HepG2 (cell line): Measurements from ENCODE around the gene DCHS2. TPM values are rescaled to one million over a fixed set of nuclear protein-coding genes. Genes with fewer than 3 reads are reported as not detected.

ENCODE experiments used
- ATAC-seq: fragments of 200-7000 bp; cut with Tn5 transposase; 3 replicates; pipeline ENCODE4 v1.9.1; 2020; ENCODE audit warnings: mild to moderate bottlenecking, moderate library complexity
- BruUV-seq: library from RNA; stranded (reverse); fragments of 400-500 nt; replicated peaks from 2 replicates; lab custom pipeline; 2021; lab: Mats Ljungman, UMichigan
- CTCF ChIA-PET: fragments of 300-600 bp; formaldehyde crosslinking; extraction: SDS; loops from one replicate; lab custom pipeline; 2021; ENCODE audit warnings: low total read pairs, inconsistent platforms, low intra/inter-chr PET ratio; lab: Yijun Ruan, JAX
- POLR2A ChIA-PET: fragments of 350-600 bp; sonication (Branson Sonifier 250); formaldehyde crosslinking; loops from one replicate; lab custom pipeline; 2020; ENCODE audit warnings: antibody characterized with exemption, inconsistent platforms; lab: Yijun Ruan, JAX
- DNase-seq: peaks from one replicate; pipeline ENCODE4 v3.0.0-alpha.2; 2015; ENCODE audit warnings: low spot score
- FAIRE-seq: peaks from 3 replicates; lab custom pipeline; 2011; peaks lifted over from hg19 to GRCh38; lab: Jason Lieb, UNC
- H2AFZ ChIP-seq: one replicate; pipeline ENCODE4 v1.6.1; 2011; ENCODE audit warnings: low read length, inconsistent platforms
- H3K27ac ChIP-seq: fragments of 300-600 bp; 3 replicates; pipeline ENCODE4 v1.8.0; 2011; ENCODE audit warnings: mixed run types, mild to moderate bottlenecking, mixed read lengths, low read length, inconsistent platforms; ENCODE audit not compliant: insufficient read depth; ENCODE audit errors: extremely low read length
- H3K27me3 ChIP-seq, 2 experiments: fragments of 200-600 bp in 1 of 2; 2 replicates in 1 of 2; 3 replicates in 1 of 2; pipeline versions ENCODE4 v1.6.0 to v1.8.0; 2011; ENCODE audit warnings: low read length in 2 of 2, mild to moderate bottlenecking in 2 of 2, moderate library complexity in 2 of 2, inconsistent platforms in 1 of 2; ENCODE audit not compliant: insufficient read depth in 2 of 2, control insufficient read depth in 1 of 2
- H3K36me3 ChIP-seq, 2 experiments: fragments of 200-600 bp in 1 of 2; replicated peaks in 1 of 2; 2 replicates in 1 of 2; 3 replicates in 1 of 2; pipeline versions ENCODE4 v1.5.1 to v1.8.0; 2011; ENCODE audit warnings: low read length in 2 of 2, inconsistent platforms in 1 of 2; ENCODE audit not compliant: insufficient read depth in 2 of 2, control insufficient read depth in 1 of 2
- H3K4me1 ChIP-seq: 2 replicates; pipeline ENCODE4 v1.5.1; 2012; ENCODE audit warnings: low read length, inconsistent platforms; ENCODE audit not compliant: insufficient read depth
- H3K4me2 ChIP-seq: 2 replicates; pipeline ENCODE4 v1.6.0; 2011; ENCODE audit warnings: low read depth, low read length, inconsistent platforms
- H3K4me3 ChIP-seq, 3 experiments: fragments of 200-600 bp in 1 of 3; sonication (generic), shearing (Covaris generic) in 1 of 3; replicated peaks in 1 of 3; 2 replicates each; pipeline ENCODE4 v1.5.1; 2011 to 2016; ENCODE audit warnings: low read length in 3 of 3, inconsistent platforms in 2 of 3, low read depth in 2 of 3, mild to moderate bottlenecking in 2 of 3, control low read depth in 1 of 3, mixed read lengths in 1 of 3; ENCODE audit not compliant: insufficient read depth in 1 of 3
- H3K79me2 ChIP-seq: one replicate; pipeline ENCODE4 v1.6.1; 2011; ENCODE audit warnings: low read length, inconsistent platforms; ENCODE audit not compliant: insufficient read depth
- H3K9ac ChIP-seq: 2 replicates; pipeline ENCODE4 v1.6.0; 2011; ENCODE audit warnings: mild to moderate bottlenecking, low read depth, low read length, inconsistent platforms; ENCODE audit not compliant: insufficient read depth
- H3K9me3 ChIP-seq: 2 replicates; pipeline ENCODE4 v1.5.1; 2012; ENCODE audit warnings: mild to moderate bottlenecking, low read length
- H4K20me1 ChIP-seq: 2 replicates; pipeline ENCODE4 v1.6.0; 2011; ENCODE audit warnings: inconsistent platforms, mild to moderate bottlenecking, low read length, moderate library complexity; ENCODE audit not compliant: insufficient read depth
- HNF1B ChIP-seq: sonication (generic); formaldehyde crosslinking; IDR thresholded peaks from 2 replicates; pipeline ENCODE4 v1.5.1; 2020; ENCODE audit warnings: mild to moderate bottlenecking, moderate library complexity, missing genetic modification reagents
- LCORL ChIP-seq, 2 experiments: fragments of 450-650 bp in 1 of 2; sonication (generic) in 1 of 2; formaldehyde crosslinking in 1 of 2; IDR thresholded peaks; 2 replicates each; pipeline versions ENCODE4 v1.5.0 to v1.6.1; 2017 to 2020; ENCODE audit warnings: antibody characterized with exemption in 1 of 2, missing genetic modification reagents in 1 of 2
- ZNF382 ChIP-seq: sonication (generic); formaldehyde crosslinking; IDR thresholded peaks from 2 replicates; pipeline ENCODE4 v1.5.0; 2020; ENCODE audit warnings: missing genetic modification reagents, mild to moderate bottlenecking, borderline replicate concordance
- ZNF556 ChIP-seq: sonication (generic); formaldehyde crosslinking; IDR thresholded peaks from 2 replicates; pipeline ENCODE4 v1.4.0; 2020; ENCODE audit warnings: mild to moderate bottlenecking, missing genetic modification reagents, borderline replicate concordance
- ZNF777 ChIP-seq: sonication (generic); formaldehyde crosslinking; IDR thresholded peaks from 2 replicates; pipeline ENCODE4 v1.4.0; 2020; ENCODE audit warnings: missing genetic modification reagents
- WGBS: methylation state at CpG from one replicate; pipeline ENCODE4 v1.1.6; 2017; ENCODE audit warnings: low lambda C conversion rate; 5-methylcytosine and 5-hydroxymethylcytosine counted together
- in situ Hi-C: cut with HindIII; loops from 2 replicates; pipeline ENCODE4 v1.10.0; 2017; ENCODE audit warnings: low pct_unique_long_range_greater_than_20kb; ENCODE audit not compliant: extremely low pct_ligation_motif_present
- intact Hi-C: fragments of 100-400 bp; cut with micrococcal nuclease; formaldehyde crosslinking; loops from one replicate; pipeline ENCODE4 v1.10.0; 2022; ENCODE audit not compliant: unreplicated experiment
- polyA plus RNA-seq, 8 experiments: library from polyadenylated mRNA; depleted of rRNA in 3 of 8; stranded (reverse) in 7 of 8; unstranded in 1 of 8; fragments of >200 nt; fragmentation: Illumina TruSeq in 4 of 8; extraction: Trizol in 4 of 8; gene quantifications; 2 replicates each; pipeline versions ENCODE4 v1.2.1 to v1.2.3, GENCODE V29; 2011 to 2016; ENCODE audit warnings: low read depth in 4 of 8, missing spikeins in 1 of 8, mixed read lengths in 1 of 8; ENCODE audit not compliant: insufficient read depth in 1 of 8
- total RNA-seq, 5 experiments: library from RNA; depleted of rRNA; stranded (reverse); fragments of >200 nt; fragmentation: Illumina TruSeq; extraction: Trizol; gene quantifications; 2 replicates each; pipeline ENCODE4 v1.2.3, GENCODE V29; 2016; ENCODE audit warnings: low read depth in 1 of 5

The DCHS2 gene
- total and polyA plus RNA-seq, 2 of the 13 experiments (the other 11 are each of a cell fraction or from before 2014, with no cell fraction given): 0.03 TPM; not detected in 1

DNA sequence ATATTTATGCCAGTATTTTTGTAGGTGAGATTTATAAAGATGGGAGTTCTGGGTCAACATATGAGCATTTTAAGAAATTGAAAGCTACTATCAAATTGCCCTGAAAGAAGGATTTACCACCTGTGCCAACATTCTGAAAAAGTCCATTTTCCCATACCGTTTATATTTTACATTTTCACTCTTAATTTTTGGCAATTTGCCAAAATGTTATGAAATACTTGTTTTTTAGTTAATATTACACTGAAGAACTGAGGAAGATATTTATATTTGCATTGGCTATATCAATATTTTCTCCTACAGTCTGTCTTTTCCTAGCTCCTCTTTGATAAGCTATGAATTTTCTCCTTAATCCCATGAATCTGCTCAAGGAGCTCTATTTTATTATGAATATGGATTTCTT, 52.4 kb downstream of the DCHS2 start:
- intact Hi-C loops (no loop called here), in situ Hi-C loops (no loop called here)
- Histone ChIP-seq H2AFZ (no peak overlapping the region), H3K36me3 (no peaks in the 10 kb centered on the region), H3K4me2 (no peak overlapping the region), H3K79me2 (no peaks in the 10 kb centered on the region), H3K27me3 (no peaks in the 10 kb centered on the region; a peak in 1 of 5 replicates), H3K4me1 (no peaks in the 10 kb centered on the region), H3K9ac (no peak overlapping the region), H4K20me1 (no peaks in the 10 kb centered on the region), H3K4me3 (no peak overlapping the region), H3K9me3 (no peaks in the 10 kb centered on the region), H3K27ac (no peak overlapping the region)
- 0% methylated on average over 1 of the region's 1 CpG for WGBS
- CTCF ChIA-PET: no interaction called here
- TF ChIP-seq LCORL (IDR thresholded peaks at IDR 0.05) (peak; percentile 57; the same call in 1 of the 2 replicates), LCORL (CRISPR knock-in tag; IDR thresholded peaks at IDR 0.05) (no peak), ZNF777 (no peak), ZNF382 (CRISPR knock-in tag) (no peak), ZNF556 (no peak)
- no TSS peak for BruUV-seq
- ATAC-seq (no peak), DNase-seq (no peak), FAIRE-seq (no peak)
- POLR2A ChIA-PET: no interaction called here

GRCh38 chr4:154435895-154436294, 55.7 kb downstream of the DCHS2 start:
- intact Hi-C loops (no loop called here), in situ Hi-C loops (no loop called here)
- WGBS: 0% methylated on average over 1 of the region's 1 CpG
- POLR2A ChIA-PET: no interaction called here
- Histone ChIP-seq H3K4me2 (no peak overlapping the region), H2AFZ (no peak overlapping the region), H3K4me1 (no peaks in the 10 kb centered on the region), H3K36me3 (no peaks in the 10 kb centered on the region), H3K27me3 (no peaks in the 10 kb centered on the region; a peak in 1 of 5 replicates), H3K79me2 (no peaks in the 10 kb centered on the region), H3K4me3 (no peak overlapping the region), H3K27ac (no peak overlapping the region), H3K9ac (no peak overlapping the region), H4K20me1 (no peaks in the 10 kb centered on the region), H3K9me3 (no peaks in the 10 kb centered on the region)
- BruUV-seq: no TSS peak
- no peak for FAIRE-seq
- TF ChIP-seq HNF1B (CRISPR knock-in tag): no peak
- DNase-seq: no peak
- CTCF ChIA-PET: no interaction called here
- ATAC-seq: no peak
